ENCODE results near the gene BEND5. TPM values are rescaled to one million over a fixed set of nuclear protein-coding genes. Genes with fewer than 3 reads are reported as not detected.

The BEND5 gene
- total and polyA plus RNA-seq, 2 of the 8 experiments (the other 6 are each of a cell fraction or from before 2014, with no cell fraction given), result 3.8 to 7.5 TPM

DNA sequence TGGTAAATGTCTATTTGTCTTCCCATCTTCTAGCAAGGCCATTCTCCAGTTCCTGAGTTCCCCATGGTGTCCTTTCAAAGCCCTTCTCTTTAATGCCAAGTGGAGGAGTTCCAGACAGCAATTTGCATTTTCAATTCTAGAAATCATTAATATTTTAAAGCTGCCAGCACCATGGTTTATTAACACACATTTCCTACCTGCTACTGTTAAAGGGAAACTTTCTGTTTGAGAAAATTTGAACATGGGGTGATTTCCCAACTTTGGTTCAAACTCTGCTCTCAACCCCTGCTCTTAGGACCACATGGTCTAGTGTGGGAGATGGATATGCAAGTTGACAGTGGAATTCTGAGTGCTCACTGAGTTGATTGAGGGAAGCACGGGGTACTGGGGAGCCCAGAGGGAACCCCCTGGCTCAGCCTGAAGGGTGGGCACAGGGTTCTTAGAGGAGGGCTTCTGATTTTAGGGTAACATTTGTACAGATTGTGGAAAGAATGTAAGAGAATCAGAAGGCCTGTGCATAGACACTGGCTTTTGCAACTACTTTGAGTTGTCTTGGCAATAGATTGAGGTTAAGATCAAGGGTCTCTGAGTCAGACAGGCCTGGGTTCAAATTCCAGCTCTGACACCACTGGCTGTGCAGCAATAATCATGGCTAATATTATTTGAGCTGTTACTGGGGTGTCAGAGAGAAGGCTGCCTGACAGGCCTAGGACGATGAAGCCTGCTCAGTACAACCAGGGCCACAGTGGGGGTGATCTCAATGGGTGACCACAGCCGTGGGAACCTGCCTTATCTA is 97.8 kb downstream of the BEND5 start (continued):
- TF ChIP-seq EGR1 (IDR thresholded peaks at IDR 0.05; ENCODE audit: borderline replicate concordance, low read depth, low read length) (no peak), SP2 (IDR thresholded peaks at IDR 0.05; ENCODE audit: low read length) (no peak), KDM5A (IDR thresholded peaks at IDR 0.05; ENCODE audit: low read length) (no peak), CREB1 (IDR thresholded peaks at IDR 0.05) (no peak), JUN (IDR thresholded peaks at IDR 0.05; ENCODE audit: low read depth, low read length) (no peak), CBX8 (IDR thresholded peaks at IDR 0.05; ENCODE audit: borderline replicate concordance, low read depth, low read length) (no peak), SRF (IDR thresholded peaks at IDR 0.05; ENCODE audit: low read depth, low read length) (no peak), TEAD4 (IDR thresholded peaks at IDR 0.05; ENCODE audit: low read depth, low read length) (no peak)

Data from H1 (cell line).